ENCODE data around the gene DKK3.

DKK3 gene

DNA sequence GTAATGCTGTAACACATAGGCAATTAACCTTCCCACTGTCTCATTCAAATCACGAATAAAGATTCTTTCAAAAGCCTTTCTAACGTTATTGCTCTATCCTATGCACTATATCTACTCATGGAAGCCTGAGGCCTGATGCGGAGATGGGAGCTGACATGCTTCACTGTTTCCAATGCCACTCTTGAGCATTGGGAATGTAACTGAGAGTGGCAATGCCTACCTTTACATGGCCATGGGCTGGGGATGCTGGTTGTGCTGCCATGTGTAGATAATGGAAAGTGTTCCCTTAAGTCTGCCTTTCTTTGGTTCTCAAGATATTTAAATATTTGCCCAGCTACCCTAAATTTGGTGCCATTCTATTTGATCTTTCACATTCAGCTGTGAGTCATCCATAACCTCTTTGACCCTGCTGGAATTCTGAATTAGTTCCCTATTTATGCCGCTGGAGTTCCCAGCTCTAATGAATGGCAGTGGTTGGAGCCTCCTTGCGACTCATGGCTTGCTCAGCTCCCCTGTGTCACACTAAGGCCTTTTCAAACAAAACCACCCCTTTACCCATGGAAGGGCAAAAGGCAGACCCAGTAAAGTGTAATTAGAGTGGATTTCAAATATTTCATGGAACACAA is 21.4 kb upstream of the DKK3 start:
- no peak for DNase-seq

DNA sequence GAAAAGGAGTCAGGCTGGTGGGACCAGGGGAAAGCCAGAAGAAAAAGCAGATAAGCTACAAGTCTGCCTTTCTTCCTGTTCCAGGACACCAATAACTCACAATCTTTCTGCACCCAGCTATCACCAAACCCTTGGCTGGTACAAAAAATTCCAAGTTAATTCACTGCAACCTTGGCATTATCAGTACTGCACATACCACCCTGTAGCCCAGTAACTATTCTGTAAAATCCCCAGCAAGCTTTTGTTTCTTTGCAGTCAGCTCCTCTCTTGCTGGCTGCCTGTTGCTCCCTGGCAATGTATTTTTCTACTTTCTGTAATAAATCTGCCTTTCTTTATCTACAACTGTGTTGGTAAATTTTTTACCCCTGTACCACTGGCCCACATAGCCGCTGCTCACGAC is 20.7 kb upstream of the DKK3 start:
- no peak for DNase-seq

DNA sequence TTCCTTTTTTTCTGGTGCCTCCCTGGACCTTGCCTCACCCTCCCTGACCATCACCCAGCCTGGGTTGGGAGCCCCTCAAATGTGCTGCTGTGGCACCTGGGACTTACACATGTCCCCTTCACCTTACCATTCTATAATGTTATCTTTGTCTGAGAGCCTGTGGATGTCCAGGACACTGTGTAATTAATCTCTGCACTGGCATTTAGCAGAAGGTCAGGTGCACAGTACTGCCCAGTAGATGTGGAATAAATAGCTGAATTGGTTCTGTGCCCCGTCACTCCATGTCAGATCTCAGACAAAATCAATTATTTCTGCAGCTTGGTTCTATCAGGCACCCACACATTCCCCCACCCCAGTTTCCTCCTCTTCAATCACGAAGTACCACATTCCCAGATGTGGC is 19.9 kb upstream of the DKK3 start:
- no peak for DNase-seq

DNA sequence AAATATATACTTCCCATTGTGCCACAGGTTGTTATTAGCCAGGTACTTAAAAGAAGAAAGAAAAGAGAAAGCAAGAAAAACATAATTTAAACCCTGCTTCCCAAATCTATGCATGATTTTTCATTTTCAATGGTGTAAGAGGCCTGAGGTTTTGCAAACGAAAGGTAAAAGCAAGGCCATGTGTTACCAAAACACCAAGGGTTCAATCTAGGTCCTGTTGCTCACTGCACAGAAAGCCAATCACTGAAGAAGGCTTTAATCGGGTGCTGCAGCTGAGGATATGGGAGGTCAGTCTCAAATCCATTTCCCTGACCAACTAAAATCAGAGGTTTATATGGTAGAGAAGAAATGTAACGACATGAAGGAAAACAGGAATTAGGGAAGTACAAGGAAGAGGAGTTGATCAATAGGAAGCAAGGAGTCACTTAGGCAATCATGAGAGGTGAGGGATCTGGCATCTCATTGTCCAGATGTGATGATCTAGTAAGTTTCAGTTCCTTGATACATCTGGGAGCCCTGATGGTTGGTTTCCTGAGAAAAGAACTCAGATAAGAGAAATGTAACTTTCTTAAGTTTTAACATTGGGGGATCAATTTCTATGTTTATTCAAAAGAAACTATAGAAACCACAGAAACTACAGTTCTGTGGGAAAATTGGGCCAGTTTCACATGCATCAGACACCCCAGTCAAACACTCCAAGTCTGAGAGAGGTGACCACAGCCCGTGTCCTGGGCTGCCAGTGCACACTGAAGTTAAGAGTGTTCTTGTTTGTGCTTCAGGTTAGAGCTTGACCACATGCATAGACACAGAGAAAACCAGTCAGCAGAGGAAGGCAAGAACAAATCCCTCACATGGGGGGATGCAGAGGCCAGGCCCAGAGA is 18.1 kb upstream of the DKK3 start:
- DNase-seq = no peak

DNA sequence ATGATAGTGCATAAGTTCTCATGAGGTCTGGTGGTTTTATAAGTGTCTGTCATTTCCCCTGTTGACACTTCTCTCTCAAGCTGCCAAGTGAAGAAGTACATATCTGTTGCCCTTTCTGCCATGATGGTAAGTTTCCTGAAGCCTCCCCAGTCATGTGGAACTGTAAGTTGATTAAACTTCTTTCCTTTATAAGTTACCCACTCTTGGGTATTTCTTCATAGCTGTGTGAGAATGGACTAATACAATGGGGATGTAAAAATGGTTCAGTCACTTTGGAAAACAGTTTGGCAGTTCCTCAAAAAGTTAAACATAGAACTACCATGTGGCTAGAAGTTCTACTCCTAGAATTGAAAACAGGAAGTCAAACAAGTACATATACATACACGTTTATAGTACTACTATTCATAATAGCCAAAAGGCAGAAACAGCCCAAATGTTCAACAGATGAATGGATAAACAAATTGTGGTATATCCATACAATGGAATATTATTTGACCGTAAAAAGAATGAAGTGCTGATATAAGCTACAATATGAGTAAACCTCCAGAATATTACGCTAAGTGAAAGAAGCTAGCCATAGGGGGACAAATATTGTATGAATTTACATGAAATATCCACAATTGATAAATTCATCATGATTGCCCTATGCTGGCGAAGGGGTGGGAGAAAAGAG is 16.0 kb upstream of the DKK3 start:
- DNase-seq = no peak

DNA sequence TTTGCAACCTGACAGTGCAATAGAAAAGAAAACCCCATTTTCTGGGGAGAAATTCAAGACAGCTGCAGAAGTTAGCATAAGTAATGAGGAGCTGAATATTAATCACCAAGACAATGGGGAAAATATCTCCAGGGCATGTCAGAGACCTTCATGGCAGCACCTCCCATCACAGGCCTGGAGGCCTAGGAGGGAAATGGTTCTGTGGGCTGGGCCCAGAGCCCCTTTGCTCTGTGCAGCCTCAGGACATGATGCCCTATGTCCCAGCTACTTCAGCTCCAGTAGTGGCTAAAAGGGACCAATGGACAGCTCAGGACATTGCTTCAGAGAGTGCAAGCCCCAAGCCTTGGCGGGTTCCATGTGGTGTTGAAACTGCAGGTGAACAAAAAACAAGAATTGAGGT is 14.6 kb upstream of the DKK3 start:
- DNase-seq = no peak

DNA sequence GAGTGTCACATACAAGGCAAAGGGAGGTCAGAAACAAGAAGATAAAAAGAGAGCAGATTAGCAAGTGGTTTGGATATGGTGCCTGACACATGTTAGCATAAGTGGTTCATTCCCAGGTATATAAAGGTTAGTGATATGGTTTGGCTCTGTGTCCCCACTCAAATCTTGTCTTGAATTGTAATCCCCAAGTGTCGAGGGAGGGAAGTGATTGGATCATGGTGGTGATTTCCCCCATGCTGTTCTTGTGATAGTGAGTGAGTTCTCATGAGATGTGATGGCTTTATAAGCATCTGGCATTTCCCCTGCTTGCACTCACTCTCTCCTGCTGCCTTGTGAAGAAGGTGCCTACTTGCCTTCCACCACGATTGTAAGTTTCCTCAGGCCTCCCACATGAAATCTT is 12.1 kb upstream of the DKK3 start:
- DNase-seq = no peak

DNA sequence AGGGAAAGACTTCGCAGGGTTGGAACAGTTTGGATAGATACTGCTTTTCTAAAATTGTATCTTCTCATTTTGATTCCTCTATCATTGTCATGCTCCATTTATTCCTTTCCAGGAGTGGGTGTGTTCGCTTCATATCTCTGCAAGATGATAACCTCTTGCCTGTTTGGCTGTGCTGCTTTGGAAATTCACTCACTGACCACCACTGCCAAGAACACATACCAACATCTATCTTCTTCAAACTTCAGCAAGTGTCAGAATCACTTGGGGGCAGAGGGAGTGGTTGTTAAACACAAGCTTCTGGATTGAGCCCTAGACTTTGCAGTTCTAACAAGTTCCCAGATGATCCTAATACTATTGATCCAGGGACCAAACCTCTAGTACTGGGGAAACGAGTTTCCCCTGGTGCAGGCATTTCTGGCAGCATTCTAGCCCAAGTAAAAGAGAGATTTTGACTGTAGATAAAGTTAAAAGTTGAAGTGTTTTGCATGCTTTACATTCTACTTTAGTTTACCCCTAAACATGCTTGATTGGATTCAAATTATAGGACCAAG is 11.5 kb upstream of the DKK3 start:
- no peak for DNase-seq

DNA sequence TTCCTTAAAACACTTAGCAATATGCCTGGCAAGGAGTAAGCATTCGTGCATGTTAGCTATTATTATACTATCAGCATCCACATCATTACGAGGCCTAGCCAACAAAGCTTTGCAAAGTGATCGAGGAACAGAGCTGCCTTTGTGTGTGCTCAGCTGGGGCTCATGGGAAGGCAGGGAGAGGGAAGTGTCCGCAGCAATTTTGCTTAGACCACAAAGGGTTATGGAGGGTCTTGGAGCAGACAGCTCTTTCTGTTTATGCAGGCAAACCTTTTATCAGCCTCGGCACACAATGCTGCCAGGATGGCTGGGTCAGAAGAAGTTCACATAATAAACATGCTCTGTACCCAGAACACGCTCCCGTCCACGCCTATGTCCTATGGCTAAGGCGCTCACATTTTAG is 10.9 kb upstream of the DKK3 start:
- DNase-seq = no peak

DNA sequence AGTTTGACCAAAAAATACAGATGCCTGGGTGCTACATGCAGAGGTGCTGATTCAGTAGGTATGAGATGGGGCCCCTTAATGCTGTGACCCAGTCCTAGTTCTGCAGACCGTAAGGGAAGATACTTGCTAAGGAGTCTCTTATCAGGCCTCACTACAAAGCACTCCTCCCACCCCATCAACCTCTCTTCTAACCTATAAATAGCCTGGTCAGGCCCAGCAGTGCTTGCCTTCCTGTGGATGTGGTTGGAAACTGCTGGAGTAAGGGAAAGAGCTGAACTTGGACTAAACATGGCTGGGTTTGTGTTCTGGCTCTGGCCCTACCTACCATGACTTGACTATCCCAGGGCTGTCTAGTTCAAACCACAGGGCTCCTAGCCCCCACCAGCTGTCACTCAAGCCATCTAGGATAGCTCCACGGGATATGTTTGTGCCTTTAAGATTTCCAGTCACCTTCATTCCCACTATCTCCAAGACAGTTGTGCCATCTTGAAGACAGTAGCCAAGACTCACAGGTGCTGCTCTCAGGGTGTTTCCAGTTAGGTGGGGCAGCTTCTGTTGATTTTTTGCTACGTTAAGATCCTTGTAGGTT is 9.5 kb upstream of the DKK3 start:
- DNase-seq = no peak

DNA sequence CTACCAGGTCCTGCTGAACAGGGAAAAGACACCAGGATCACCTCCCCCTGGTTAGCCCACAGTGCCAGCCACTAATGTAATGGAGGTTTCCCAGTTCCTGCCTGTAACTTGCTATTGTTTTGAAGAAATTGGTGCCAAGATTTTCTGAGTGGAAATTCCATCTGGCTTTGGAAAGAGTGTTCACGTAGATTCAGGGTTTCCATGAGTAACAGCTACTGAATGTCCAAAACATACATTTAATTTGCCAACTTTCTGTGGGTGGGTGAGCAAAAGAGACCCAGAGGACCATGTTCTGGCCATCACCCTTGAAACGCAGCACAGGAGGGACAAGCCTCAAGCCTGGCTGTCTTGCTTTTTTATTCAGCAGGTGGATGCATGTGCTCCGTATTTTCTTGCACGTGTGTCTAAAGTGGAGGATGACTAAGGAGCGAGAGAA is 8.8 kb upstream of the DKK3 start:
- DNase-seq = no peak

DNA sequence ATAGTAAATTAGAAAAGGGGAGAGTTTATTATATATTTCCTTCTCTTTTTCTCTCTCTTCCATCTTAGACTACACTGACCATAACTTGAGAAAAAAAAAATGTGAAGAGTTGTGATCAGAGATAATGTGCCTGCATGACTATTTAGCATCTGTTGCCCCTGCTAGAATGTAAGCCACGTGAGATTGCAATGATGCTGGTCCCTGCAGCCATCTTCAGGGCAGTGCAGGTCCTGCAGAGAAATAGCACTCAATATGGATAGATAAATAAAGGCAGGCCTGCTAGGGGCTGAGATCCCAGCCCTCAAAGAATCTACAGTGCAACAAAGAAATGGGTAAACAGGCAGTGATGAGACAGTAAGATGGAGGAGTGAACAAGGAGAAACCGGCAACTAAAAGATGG is 7.8 kb upstream of the DKK3 start:
- no peak for DNase-seq

DNA sequence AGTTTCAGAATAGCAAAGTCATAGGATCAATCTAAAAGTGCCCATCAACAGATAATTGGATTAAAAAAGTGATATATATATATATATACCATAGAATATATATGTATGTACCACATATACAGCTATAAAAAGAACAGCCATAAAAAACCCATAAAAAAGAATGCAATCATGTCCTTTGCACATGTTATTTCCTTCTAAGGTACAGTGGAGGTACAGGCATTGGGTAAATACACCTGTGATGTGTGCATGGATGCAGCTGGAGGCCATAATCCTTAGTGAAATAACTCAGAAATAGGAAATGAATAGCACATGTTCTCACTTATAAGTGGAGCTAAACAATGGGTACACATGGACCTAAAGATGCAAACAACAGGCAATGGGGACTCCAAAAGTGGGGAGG is 7.1 kb upstream of the DKK3 start:
- DNase-seq = no peak

DNA sequence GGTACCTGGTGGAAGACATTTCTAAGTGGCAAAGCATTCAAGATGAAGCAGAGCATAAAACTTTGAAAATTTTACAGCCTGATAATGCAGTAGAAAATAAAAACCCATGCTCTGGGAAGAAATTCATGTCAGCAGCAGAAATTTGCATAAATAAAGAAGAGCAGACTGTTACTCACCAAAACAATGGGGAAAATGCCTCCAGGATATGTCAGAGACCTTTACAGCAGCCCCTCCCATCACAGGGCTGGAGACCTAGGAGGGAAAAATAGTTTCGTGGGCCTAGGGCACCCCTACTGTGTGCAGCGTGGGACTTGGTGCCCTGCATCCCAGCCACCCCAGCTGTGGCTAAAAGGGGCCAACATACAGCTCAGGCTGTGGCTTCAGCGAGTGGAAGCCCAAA is 5.4 kb upstream of the DKK3 start:
- DNase-seq = no peak

DNA sequence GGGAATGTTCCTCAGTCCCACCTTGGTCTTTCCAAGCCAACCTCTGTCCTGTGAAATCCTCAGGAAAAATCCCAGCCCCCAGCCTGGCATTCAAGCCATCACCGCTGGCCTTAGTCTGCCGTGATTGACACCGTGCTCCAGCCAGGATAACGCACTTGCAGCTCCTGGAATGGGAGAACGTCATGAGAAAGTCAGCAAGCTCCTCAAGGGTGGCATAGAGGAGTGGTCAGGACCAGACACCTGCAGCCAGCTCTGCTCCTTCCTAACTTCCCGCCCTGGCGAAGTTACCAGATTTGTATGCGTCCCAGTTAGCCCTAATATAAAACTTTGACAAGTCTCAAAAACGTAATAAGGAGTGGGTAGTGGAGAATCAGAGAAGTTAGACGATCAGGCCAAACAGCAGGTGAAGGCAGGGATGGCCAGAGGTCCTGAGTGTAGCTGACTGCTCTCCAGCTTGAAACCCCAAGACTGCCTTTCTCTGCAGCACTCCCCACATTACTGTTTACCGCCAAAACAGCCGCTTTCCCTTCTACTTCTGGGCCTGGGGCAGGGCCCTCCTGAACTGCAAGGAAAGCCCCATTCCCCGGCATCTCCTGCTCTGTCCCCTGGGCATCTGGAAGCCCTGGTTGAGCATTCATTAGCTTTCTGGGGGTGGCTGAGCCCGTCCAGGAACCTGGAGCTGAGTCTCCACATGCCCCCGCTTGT is 1.3 kb upstream of the DKK3 start:
- no peak for DNase-seq

DNA sequence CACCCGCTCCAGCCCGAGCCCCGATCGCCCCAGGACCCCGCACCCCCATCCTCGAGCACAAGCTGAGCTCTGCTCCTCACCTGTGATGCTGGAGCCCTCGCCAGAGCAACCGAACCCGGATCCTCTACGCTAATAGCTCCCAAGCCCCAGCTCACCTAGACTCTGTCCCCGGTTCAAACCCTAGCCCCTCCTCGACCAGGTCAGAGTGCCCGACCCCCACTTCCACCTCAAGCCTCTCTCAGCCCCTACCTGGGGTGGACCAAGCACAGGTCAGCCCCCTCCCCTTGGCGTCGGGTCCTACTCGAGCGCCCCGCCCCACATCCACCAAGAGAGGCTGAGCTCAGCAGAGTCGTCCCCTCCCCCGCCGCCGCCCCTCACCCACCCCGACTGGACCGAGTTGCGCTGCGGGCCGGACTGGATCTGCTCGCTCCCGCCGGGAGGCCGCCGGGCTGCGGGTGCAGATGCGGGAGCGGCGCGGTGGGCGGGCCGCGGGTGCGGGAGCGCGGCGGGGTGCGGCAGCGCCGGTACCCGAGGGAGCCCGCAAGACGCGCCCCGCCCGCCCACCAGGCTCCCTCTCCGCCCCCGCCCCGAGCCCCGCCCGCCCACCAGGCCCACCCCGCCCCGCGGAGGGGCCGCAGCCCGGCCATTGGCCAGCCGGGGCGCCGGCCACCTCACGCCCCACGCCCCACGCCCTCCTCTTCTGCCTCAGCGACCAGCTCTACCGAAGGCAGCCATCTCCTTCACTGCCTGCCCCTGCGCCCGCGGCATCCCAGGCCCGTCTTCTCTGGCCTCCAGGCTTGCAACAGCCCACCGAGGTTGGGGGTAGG is 577 bp upstream of the DKK3 start:
- DNase-seq = no peak

DNA sequence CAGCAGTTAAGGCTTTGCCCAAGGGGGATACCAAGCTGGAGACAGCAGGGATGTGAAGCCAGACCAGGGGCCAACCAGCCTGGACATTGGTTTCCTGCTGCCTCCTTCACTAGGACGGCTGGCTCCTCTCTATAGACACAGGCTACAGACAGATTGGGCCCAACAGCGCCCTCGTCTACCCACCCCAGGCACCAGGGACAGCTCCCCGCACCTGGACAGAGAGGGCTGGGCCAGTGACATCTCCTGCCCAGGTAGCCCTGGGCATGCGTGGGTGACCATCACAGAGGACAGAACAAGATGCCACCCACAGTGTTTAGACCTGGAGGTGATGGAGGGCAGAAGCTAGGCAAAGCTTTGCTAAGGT is 1.2 kb downstream of the DKK3 start:
- no peak for DNase-seq

DNA sequence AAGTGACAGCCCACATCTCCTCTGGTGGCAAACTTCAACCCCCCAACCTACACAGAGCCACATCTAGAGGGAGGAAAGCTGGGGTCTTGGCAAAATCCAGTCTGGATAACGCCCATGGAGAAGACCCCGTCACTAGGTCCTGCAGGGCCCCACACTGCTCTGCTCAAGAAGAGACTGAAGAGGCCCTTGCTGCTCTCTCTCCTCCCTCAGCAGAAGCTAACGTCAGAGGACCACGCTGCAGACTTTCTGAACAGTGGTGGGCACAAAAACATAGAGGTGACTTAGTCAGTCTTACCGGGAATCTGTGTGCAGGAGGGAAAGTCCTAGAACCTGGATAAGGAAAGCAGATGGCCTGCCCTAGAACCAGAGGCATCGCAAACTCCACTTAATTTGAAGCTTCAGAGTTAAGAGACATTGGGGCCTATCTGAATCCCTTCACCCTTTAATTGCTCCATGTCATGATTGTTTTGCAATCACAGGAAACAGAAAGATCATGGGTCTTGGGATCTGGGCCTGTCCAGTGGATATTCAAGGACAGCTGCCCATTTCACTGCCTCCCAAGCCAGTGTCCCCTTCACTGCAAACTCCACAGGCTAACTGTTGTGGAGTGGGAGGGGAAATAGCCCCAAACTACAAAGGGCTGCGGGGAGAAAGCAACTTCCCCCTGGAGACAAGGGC is 1.7 kb downstream of the DKK3 start:
- DNase-seq = no peak

DNA sequence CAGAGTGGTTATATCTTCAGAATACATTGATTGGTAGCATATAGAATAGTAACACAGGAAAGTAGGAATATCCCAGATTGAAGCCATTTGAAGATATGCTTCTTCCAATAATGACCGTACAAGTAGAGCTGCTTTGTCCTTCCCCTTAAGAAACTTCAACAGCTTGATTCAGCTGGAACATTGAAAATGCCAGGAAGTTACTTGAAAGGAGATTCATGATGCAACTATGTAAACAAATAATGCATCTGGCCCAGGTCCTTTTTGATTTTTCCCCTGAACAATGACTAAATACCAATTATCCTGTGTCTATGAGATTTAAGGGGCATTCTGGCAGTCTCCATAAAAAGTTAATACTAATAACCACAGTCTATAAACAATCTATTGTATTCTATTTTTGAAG is 3.0 kb downstream of the DKK3 start:
- DNase-seq = no peak

DNA sequence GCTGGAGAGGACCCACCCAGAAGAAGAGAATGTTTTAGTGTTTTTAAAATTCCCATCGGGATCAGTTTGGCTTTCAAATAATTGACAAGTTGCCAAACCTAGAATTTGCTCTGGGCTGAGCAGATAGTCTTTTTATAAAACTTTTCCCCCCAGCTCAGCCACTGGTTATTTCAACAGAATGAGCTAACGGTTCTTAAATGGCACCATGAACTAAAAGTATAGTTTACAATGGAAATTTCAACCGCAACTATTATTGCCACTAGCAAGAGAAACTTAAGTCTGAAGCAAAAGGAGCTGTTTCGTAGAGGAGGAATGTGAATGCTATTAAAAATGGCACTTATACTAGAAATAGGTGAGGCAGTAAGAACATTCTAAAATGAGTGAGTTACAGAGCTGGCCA is 3.4 kb downstream of the DKK3 start:
- no peak for DNase-seq

DNA sequence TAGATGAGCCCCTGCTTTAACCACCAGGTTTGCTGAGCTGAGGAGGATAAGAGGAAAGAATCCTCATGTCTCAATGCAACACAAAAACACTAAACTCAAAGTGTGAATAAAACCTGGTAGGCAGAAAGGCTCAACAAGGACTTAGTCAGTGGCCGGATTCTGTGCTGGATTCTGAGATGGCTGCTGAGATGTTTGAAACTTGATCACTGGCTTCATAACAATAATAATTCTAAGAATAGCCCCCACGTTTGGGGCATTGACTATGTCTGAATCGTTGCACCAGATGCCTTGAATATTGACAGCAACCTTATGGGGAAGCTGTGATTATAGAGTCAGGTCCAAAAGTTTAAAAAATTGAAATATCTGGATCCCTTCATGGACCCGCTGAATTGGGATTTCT is 4.6 kb downstream of the DKK3 start:
- DNase-seq = no peak
